Glutamatergic neuron (in vitro differentiated cells): Measurements from ENCODE around the gene SLC26A11. TPM values are rescaled to one million over a fixed set of nuclear protein-coding genes. Genes with fewer than 3 reads are reported as not detected.
"Not testable (repeated sequence)": the region's sequence is repeated elsewhere in the genome, so short reads cannot be mapped to it uniquely, and the experiment has no call there.

ENCODE experiments used
- DNase-seq: peaks from one replicate; pipeline ENCODE4 v3.0.0; 2022
- H3K27ac Mint-ChIP-seq: one replicate; pipeline ENCODE4 v1.8.0; 2020; ENCODE audit warnings: mild to moderate bottlenecking, mixed read lengths, inconsistent platforms; ENCODE audit not compliant: unreplicated experiment
- H3K27me3 Mint-ChIP-seq: one replicate; pipeline ENCODE4 v1.8.0; 2020; ENCODE audit warnings: mild to moderate bottlenecking, moderate library complexity, mixed read lengths, inconsistent platforms; ENCODE audit not compliant: unreplicated experiment
- H3K36me3 Mint-ChIP-seq: one replicate; pipeline ENCODE4 v1.8.0; 2020; ENCODE audit warnings: mild to moderate bottlenecking, mixed read lengths, inconsistent platforms; ENCODE audit not compliant: unreplicated experiment
- H3K4me1 Mint-ChIP-seq: one replicate; pipeline ENCODE4 v1.8.0; 2020; ENCODE audit warnings: mild to moderate bottlenecking, low read depth, mixed read lengths, inconsistent platforms; ENCODE audit not compliant: unreplicated experiment
- H3K4me3 Mint-ChIP-seq: one replicate; pipeline ENCODE4 v1.8.0; 2020; ENCODE audit warnings: mild to moderate bottlenecking, mixed read lengths, inconsistent platforms; ENCODE audit not compliant: unreplicated experiment
- H3K9me3 Mint-ChIP-seq: one replicate; pipeline ENCODE4 v1.8.0; 2020; ENCODE audit warnings: mild to moderate bottlenecking, moderate library complexity, mixed read lengths, inconsistent platforms; ENCODE audit not compliant: unreplicated experiment
- CTCF ChIP-seq: fragments of 200-600 bp; sonication (generic); IDR thresholded peaks from one replicate; pipeline ENCODE4 v1.5.0; 2021; ENCODE audit not compliant: partially characterized antibody, unreplicated experiment
- total RNA-seq: library from RNA; stranded (reverse); fragmentation: NEBNext Ultra II Directional; extraction: Animal tissue kit (Norgen Biotek cat#: 25700); gene quantifications from one replicate; pipeline ENCODE4 v1.2.1, GENCODE V29; 2021; ENCODE audit not compliant: unreplicated experiment

Gene SLC26A11
- total RNA-seq, 1 donor from 2014 or later, result 15.9 TPM

GRCh38 chr17:80257716-80258213 lies 37.5 kb downstream of the SLC26A11 start:
- no peak for DNase-seq
- H3K4me1 Mint-ChIP-seq, result peaks cover 29% of the 10 kb centered on the region
- H3K9me3 Mint-ChIP-seq, result peaks cover 22% of the 10 kb centered on the region
- peaks cover 4% of the 10 kb centered on the region for H3K27me3 Mint-ChIP-seq
- TF ChIP-seq CTCF, result no peak
- H3K36me3 Mint-ChIP-seq, result no peaks in the 10 kb centered on the region
- H3K27ac Mint-ChIP-seq, result peak overlapping the region; percentile 93
- no peak overlapping the region for H3K4me3 Mint-ChIP-seq

GRCh38 chr17:80258296-80258695 lies 38.1 kb downstream of the SLC26A11 start:
- not testable (repeated sequence) for H3K27me3 Mint-ChIP-seq, DNase-seq, H3K36me3 Mint-ChIP-seq
- Mint-ChIP-seq H3K4me1 (peaks cover 29% of the 10 kb centered on the region), H3K9me3 (peaks cover 22% of the 10 kb centered on the region), H3K27ac (peak overlapping the region; percentile 93), H3K4me3 (peak overlapping the region; percentile 61)

- H3K27ac Mint-ChIP-seq, result peak overlapping the region; percentile 89
- DNase-seq, result no peak
- peaks cover 21% of the 10 kb centered on the region for H3K9me3 Mint-ChIP-seq
- H3K4me1 Mint-ChIP-seq, result peaks cover 32% of the 10 kb centered on the region
- H3K4me3 Mint-ChIP-seq, result peak overlapping the region; percentile 88
- peaks cover 4% of the 10 kb centered on the region for H3K27me3 Mint-ChIP-seq
- H3K36me3 Mint-ChIP-seq, result no peaks in the 10 kb centered on the region
- no peak for TF ChIP-seq CTCF
Observed at GRCh38 chr17:80259457-80260068, 39.3 kb downstream of the SLC26A11 start.

GRCh38 chr17:80260069-80260535 lies 39.9 kb downstream of the SLC26A11 start:
- peaks cover 21% of the 10 kb centered on the region for H3K9me3 Mint-ChIP-seq
- peaks cover 4% of the 10 kb centered on the region for H3K27me3 Mint-ChIP-seq
- H3K4me3 Mint-ChIP-seq, result peak overlapping the region; percentile 88
- peaks cover 32% of the 10 kb centered on the region for H3K4me1 Mint-ChIP-seq
- H3K27ac Mint-ChIP-seq, result peak overlapping the region; percentile 89
- TF ChIP-seq CTCF, result no peak
- DNase-seq, result peak; percentile 63
- H3K36me3 Mint-ChIP-seq, result no peaks in the 10 kb centered on the region

- peaks cover 32% of the 10 kb centered on the region for H3K4me1 Mint-ChIP-seq
- peaks cover 4% of the 10 kb centered on the region for H3K27me3 Mint-ChIP-seq
- H3K9me3 Mint-ChIP-seq, result peaks cover 21% of the 10 kb centered on the region
- no peaks in the 10 kb centered on the region for H3K36me3 Mint-ChIP-seq
- peak; percentile 80 for DNase-seq
- H3K4me3 Mint-ChIP-seq, result peak within 1 kb of the TSS; percentile 88
- H3K27ac Mint-ChIP-seq, result peak within 1 kb of the TSS; percentile 89
- TF ChIP-seq CTCF, result no peak
Observed at GRCh38 chr17:80260791-80261158, 40.5 kb downstream of the SLC26A11 start, which contains the start of gene RNF213. TSS of gene RNF213 (plus strand) at chr17:80260852. CDS start at chr17:80263682, 2,830 bp downstream.
